T-helper 22 cell (primary cell): ENCODE measurements around the gene XCL1.

Source experiments
- DNase-seq: peaks from one replicate; pipeline ENCODE4 v3.0.0-alpha.2; 2020; ENCODE audit warnings: low read depth

XCL1 gene

DNA sequence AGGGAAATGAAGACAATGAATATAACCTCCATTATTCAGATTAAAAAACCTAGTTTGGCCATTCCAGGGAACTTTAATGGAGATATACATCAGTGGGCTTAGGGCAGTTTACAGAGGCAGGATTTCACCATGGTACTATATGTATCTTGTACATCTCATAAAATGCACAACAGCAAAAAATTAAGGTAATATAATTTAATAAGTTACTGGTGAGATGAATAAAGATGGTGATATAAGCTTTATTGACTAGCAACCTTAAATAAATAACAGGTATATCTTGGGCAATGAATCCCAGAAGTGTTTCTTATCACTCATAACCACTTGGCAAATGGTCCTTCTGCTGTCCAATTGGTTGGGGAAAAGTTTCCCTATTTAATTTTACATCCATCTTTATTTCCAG lies 29.0 kb downstream of the XCL1 start:
- no peak for DNase-seq

DNA sequence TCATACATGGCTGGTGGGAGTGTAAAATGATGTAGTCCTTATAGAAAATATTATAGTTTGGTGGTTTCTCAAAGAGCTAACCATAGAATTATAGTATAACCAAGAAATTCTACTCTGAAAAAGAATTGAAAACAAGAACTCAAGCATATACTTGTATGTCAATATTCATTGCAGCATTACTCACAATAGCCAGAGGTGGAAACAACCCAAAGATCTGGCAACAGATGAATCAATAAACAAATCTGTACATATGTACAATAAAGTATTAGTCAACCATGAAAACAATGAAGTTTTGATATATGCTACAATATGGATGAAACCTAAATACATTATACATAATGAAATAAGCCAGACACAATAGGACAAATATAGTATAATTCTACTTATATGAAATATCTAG lies 29.7 kb downstream of the XCL1 start:
- no peak for DNase-seq

DNA sequence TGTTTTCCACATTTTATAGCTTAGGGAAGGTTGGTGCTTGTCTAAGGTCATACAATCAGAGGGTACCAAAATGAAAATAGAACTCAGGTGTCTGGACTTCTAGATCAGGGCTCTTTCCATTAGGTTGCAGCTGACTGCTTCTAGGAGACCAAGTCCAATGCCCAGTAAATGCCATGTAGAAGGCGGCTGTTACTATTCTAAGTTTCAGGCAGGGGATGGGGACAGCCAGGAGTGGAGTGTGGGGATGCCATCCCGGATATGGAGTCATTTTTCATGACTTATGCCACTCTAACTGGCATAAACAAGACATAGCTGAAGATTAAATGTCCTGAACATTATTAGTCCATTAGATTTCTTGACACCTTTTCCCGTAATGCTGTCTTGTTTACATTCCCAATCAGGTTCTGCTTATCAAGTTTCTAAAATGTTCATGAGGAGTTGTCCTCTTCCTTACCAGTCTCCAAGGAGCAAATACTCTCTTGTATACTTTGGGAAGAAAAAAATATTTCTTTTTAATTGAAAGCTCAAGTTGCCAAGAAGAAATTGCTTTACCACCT lies 31.5 kb downstream of the XCL1 start:
- no peak for DNase-seq

DNA sequence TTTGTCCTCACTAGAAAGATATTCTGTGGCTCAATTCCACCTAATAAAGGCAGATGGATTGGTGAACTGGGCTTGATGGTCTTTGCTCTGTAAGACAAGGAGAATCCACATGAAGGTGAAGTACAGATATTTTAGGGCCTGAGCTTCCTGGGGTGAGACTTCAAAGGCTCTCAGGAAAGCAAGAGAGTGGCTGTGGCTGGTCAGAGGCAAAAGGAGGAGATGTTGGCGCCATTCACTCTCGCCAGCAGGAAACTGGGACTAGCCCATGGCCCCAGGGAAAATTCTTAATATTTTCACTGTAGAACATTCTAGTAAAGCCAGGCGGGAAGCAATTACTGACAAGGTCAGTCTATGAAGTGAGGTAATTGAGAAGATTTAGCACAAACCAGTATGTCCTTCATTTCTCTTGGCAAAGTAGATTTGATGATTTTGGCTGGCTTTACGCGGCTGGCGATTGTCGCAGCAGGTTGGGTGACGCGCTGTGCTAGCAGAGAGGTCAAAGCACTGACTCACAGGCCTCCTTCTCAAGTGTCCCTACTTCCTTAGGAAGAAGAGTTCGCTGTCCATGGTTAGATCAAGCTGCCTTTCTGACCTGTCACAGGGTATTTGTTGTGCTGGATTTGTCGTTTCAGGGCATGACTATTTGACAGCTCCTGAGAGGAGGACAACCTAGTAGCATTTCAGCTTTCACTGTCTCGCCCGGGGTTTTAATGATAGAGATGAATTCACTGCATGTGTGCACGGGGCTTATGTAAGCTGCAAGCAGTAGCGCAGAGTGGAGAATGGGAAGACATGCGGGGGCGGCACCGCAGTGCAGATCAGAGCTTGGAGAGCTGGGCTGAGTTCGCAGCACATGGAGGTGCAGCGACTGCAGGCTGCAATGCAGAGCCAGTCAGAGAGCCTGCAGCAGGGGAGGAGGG lies 32.7 kb downstream of the XCL1 start:
- DNase-seq: no peak

DNA sequence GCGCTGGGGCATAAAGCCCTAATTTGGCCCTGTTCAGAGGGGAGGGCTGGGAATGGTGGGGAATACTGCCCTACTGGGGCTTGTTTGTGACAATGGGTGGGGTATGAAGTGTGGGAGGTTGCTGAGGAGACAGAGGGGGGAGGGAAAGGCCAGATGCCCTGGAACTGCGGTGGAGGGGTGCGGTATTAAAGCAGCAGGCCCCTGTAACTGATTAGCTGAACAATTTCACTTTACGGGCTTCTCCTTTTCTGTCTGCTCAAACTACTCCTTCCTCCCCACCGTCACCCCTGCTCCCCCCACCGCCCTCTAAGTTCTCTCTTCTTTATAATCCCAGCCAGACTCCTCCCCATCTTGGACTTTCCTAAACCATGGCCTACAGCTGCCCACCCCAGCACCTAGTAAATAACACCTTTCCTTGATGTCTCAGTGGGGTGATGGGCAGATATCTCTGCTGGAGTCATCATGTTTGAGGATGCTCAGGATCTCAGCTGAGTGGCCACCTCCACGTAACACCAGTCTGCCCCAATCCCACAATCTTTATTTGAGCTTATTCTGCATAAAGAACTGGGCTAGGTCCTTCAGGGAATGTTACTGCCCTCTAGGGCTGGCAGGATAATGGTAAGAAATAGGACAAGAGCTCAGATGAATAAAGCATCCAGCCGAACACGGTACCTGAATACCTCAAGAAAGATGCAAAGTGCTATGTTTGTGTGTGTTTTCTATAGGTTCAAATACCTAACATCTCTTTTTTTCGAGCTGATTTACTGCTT lies 33.5 kb downstream of the XCL1 start:
- DNase-seq: no peak

DNA sequence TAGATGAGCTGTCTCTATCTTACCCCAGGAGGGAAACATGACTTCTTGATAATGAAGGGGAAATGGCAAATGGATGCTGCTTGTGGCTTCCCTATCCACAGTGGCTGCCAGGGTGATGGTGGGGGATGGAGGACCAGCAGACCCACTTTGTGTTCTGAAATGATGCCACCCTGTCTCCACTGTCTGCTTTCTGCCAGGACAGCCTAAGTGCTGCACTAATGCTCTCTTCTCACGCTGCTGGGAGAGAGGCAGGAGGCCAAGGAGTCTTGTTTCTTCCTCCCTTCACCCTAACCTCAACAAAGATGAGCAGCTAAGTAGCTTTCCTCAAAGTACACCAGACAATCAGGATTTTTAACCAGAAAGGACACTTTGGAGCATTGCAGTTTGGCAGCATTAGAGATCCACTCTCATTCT lies 36.6 kb downstream of the XCL1 start:
- DNase-seq: no peak

DNA sequence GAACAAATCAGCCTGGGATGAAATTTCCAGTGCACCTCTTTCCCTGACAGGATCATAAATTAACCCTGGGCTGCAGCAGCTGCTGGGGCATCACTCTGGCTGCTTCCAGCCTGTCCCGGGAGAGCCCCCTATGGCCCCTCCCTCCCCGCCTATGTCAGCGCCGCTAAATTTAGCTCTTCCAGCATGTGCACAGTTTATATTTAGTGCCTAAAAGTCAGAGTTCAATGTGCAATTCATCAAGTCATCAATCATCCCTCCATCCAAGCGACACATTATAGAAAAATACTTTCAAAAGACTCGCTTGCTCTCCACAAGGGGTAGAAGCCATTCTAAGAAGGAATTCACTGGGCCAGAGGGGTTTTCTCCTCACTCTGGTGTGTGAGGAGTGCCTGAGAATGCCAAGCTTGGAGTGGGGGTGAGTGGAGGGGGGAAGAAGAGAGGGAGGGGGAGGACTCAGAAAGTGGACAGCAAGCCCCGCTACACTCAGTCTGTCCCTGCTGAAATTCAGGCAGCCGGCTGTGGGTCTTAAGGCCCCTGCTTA lies 37.4 kb downstream of the XCL1 start:
- no peak for DNase-seq

DNA sequence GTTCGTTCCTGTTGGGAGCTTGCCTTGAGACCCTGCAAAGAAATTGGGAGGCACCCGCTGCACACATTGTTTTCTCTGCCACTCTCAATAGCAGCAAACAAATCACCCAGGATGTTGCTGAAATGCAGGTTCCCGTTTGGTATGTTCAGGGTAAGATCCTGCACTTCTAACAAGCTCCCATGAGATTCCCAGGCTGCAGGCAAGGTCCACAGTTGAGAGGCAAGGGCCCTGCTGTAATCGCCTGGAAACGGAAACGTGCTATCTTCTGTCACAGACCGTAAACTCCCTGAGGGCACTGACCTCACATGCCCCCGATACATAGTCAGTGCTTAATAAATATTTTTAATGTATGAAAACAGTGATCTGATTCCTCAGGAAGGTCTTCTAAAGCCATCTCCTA lies 37.8 kb downstream of the XCL1 start:
- DNase-seq: no peak

DNA sequence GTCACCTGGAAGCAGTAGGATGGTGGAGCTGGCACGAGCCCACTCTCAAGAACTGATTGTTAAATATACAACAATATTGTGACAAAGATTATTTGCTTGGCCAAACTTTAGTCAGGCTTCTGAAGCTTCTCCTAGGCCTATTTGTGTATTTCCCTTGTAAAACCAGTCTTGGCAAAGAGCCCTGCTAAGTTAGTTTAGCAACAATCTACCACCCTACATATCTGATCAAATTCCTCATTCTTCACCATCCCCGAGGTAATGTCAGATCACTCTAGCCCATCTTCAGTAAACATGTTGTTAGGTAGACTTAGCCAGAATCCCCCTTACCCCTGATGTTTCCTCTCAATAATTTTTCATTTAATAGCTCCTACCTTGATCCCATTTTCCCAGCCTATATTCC lies 39.6 kb downstream of the XCL1 start:
- DNase-seq: no peak

DNA sequence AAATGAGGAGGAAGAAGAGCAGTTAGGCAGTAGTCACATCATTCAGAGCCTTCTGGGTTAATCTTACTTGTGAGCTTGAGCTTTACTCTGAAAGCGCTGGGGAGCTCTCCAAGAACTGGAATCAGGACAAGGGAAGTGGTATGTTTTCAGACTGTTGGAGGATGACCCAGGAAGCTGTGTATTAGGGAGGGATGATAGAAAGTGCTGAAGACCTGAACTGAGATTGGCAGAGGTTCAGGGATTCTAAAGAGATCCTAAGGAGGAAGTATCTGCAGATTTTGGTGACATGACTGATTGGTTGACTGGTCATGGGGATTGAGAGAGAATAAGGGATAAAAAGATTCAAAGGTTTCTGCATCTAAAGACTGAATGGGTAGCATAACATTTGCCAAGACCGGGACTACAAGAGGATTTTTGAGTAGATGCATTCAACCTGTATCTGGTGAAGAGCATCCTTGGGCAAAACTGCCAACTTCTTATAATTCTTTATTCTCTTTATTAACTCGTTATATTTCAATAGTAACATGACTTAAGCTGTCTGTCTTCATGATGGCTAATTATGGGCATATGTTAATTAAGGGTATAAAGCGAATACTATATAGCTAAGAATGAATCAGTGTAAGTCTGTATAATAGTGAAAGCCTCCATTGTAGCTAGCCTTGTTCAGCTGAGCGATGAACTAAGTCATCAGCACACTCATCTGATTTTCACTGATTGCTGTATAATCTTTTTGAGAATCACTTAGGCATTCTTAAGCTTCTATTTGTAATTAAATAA lies 41.8 kb downstream of the XCL1 start:
- DNase-seq: no peak

DNA sequence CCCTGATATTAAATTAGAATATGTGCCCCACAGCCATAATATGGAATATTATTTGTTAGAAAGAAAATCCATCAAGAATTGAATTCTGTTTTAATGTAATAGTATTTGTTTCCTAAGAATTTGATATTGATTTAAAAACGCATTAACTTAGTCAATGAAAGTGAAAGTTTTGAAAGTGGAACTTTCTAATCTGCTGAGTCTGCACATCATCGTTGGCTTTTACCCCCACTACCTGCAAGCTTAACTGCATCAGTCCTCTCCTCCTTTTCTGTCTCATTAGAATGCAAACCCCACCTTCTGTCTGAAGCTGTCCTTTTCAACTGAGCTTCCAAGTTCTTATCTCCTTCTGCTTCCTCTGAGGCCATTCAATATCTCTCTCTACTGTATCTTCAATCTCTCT lies 42.5 kb downstream of the XCL1 start:
- no peak for DNase-seq

DNA sequence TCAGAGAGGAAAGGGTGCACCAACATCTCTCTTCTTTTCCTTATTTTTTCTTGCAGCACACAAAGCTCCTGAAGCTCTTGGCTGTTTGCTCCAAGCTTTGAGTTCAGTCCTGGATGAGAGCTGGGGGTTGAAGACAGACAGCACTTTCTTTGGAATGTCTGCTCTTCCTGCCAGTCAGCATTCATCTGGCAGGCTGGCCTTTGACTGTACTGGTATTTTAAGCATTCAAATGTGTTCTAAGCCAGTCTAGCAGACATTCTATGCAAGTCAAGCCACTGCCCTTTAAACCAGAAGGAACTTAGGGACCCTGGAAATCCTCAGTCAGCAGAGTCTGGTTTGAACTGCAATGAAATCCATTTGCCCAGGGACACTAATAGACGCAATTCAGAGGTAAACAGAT lies 45.0 kb downstream of the XCL1 start:
- no peak for DNase-seq

DNA sequence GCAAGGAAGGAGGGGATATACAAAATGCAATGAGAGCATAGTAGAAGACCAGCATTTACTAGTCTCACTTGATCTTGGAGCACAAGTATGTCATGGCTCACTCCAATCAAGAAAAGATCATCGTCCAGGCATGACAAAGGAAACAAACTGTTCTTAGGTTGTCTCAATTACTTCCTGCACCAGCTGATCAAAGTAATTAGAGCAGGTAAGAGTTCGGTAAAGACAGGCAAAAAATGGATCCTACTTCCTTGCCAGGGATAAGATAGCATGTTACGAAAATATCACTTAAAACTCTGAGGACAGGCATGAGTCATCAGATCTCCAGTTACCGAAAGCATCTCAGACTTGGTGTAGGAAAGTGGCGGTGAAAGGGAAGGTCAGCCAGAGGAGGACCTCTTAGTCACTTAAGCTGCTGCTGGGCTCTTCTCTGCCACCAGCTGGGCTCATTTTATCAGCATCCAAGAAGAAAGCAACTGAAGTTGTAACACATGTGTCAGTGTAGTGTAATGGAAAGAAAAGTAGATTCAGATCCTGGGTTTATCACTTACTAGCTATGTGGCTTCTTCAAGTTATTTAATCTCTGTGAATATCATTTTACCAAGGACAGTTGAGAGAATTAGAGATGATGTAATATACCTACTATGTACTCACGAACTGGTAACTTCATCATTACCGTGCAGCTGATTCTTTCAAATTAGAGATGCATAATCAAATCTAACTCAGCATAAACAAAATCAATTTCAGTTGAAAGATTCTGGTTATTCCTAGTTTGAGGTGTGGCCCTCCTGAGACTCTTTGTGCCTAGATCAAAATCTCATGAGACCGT lies 46.8 kb downstream of the XCL1 start:
- DNase-seq: no peak

DNA sequence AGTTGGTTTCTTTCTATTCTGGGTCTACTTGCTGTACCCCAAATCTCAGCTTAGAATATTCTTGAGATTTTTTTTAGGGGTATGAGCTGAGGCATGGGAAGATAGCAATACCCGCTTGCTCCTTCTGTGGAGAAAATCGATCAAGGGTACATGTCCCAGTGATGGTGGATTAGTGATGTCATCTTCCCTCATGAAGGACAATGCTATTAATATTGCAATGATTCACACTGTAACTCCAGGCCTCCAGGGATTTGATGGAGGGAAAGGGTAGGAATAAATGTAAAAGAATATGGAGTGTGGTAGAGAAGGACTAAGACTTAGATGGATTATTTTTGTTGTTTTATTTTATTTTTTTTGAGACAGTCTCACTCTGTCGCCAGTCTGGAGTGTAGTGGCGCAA lies 47.4 kb downstream of the XCL1 start:
- no peak for DNase-seq

DNA sequence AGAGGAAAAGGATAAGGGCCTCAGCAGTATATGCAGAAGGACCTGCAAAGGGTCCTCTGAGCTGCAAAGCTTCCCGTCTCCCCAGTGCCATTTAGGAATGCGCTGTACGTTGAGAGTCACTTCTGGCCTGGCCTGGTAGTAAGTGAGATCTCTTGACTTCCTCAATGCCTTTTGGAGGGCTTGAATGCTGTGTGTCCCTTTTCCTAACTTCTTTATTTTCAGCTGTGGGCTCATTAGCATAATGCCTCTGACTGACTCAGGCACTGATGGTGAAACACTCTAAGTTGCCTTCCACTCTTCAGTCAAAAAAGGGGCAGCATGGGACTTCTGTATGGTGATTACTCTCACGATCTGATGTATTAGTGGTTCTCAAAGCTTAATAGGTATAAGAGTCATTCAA lies 49.9 kb downstream of the XCL1 start:
- DNase-seq: no peak

DNA sequence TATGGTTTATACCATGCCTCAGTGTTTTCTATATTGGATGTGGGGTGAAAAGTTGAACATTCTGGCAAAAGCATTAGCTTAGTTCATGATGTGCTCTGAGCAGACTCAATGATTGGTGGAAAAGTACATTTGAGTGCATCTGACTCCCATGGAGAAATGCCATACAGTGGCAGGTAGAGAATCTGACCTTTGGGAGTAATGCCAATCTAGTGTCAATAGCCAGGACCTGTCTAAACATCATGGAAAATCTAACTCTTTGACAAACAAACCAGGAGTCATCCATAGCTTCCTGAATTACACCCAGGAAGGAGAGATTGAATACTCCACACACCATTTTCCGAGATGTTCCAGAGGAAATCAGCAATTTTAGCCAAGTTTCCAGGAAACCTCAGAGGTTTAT lies 51.0 kb downstream of the XCL1 start:
- DNase-seq: no peak

DNA sequence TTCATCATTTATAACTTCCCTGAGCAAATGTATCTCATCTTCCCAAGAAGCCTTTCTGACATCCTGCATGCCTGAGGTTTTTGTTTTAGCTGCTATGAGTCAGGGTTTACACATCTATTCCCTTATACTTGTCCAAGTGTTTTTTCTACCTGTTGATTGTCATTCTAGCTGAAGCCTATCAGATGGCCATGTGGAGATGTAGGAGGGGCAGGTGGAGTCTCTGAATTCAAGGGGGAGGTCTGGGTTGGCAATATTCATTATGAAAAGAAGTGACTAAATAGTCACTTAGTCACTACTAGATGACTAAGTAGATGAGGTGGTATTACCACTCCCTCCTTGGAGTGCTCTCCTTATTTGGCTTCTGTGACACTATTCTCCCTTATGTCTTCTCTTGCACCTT lies 52.4 kb downstream of the XCL1 start:
- DNase-seq: no peak

DNA sequence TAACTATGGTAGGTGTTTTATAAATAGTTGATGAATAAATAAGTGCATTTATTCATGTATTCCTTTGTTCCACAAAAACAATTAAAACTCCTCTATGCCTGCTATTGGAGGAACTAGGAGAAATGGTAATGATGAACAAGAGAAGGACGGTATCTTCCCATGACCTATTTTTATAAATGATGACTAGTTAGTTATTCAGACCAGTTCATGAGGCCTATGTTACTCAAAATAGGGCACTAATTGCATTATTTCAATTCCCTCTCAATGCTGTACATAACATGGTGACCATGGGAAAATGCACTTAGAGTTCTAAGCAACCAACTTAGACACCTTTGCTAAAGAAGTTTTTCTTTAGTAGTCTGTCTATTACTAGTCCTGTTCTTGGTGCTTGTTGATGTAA lies 53.1 kb downstream of the XCL1 start:
- DNase-seq: no peak
